GM19397 (cell line): ENCODE measurements around the gene TRIM66.

Source experiments
- ATAC-seq: cut with Tn5 transposase; IDR thresholded peaks from one replicate; pipeline ENCODE4 v1.9.1; 2021; ENCODE audit warnings: mild to moderate bottlenecking, moderate library complexity; ENCODE audit not compliant: unreplicated experiment

The TRIM66 gene, protein sequence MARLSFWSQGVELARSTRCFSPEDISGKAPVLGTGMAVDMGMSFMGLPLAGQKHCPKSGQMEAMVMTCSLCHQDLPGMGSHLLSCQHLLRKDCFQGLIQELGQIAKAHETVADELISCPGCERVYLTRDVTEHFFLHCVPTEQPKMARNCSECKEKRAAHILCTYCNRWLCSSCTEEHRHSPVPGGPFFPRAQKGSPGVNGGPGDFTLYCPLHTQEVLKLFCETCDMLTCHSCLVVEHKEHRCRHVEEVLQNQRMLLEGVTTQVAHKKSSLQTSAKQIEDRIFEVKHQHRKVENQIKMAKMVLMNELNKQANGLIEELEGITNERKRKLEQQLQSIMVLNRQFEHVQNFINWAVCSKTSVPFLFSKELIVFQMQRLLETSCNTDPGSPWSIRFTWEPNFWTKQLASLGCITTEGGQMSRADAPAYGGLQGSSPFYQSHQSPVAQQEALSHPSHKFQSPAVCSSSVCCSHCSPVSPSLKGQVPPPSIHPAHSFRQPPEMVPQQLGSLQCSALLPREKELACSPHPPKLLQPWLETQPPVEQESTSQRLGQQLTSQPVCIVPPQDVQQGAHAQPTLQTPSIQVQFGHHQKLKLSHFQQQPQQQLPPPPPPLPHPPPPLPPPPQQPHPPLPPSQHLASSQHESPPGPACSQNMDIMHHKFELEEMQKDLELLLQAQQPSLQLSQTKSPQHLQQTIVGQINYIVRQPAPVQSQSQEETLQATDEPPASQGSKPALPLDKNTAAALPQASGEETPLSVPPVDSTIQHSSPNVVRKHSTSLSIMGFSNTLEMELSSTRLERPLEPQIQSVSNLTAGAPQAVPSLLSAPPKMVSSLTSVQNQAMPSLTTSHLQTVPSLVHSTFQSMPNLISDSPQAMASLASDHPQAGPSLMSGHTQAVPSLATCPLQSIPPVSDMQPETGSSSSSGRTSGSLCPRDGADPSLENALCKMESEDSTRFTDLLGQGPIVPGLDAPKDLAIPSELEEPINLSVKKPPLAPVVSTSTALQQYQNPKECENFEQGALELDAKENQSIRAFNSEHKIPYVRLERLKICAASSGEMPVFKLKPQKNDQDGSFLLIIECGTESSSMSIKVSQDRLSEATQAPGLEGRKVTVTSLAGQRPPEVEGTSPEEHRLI (N-terminal part only)

DNA sequence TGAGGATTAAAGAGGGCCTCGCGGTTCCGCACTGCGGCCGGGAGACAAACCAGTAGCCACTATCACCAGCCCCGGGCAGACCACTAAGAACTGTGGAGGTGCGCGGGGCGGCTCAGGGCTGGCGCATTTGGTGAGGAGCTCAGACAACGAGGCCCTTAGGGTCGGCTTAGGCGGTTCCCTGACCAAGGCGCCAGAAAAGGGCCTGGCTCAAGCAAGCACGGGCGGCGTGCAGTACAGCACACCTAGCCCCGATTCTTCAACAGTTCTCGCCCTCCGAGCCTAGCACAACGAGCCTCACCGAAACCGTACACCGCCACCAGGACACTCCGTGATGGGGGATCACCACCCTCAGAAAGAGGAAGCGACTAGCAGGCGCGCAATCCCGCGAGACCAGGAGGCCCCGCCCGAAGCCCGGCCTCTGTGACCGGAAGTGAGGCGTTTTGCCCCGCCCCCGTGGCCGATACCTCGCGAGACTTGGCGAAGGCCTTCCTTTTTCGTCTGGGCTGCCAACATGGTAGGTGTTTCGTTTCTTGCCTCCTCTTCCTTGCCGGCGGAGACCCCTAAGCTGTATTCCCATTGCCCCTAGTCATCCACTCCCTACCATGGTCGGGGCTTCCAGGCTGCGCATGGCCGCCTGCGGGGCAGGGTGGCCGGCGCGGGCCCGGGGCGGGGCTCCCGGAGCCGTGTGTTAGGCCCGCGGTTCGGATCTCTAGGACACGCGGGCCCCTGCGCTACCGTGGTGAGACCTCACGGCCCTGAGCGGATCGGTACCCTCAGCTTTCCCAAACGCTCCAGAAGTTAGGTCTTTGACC is at the start of gene TRIM66, which contains the start of gene RPL27A:
TRIM66 (minus strand) TSS at position 363 of the 812 bp plus-strand sequence. CDS start 10,391 bp downstream, outside the sequence.
RPL27A (plus strand) TSS at position 490 of the 812 bp plus-strand sequence; CDS start at position 512, 22 bp downstream.
- ATAC-seq: peak; percentile 93

- no peak for ATAC-seq
Observed at GRCh38 chr11:8731647-8732323, 49.3 kb upstream of the TRIM66 start.

- no peak for ATAC-seq
Observed at GRCh38 chr11:8730697-8731020, 48.2 kb upstream of the TRIM66 start.

DNA sequence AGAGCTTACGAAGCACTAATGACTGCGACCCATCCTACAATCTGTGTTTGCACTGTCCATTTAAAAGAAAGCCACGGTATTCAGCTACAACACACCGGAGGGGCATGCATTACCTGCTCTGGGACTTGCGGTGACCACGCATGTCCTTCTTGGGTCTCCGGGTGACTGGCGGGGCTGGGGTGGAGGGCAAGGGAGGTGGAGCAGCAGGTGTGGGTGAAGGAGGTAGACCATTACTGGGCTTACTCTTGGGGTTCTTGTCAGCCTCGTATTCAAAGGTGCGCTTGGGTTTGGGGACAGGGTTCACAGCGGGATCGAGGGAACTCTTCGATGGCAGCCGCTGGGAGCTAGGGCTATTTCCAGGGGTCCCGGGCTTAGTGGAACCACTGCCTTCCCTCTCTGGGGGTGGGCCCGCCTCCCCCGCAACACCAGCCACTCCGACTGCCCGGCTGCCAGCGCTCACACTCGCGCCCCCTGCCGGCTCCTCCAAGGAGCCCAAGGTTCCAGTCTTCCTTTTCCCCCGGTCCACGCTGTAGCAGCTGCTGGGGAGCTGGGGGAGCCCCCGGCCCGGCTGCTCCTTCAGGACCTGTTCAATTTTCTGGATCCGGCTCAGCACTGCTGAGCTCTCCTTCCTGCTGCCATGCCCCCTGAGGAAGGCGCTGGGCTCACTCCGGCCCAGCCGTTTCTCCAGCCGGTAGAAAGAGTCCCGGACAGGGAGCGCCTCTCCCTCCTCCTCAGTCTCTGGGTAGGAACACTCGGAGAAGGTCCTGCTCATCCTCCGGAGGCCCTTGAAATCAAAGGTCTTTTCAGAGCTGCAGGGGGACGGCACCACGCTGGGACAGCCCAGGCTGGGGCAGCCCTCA is 47.6 kb upstream of the TRIM66 start:
- no peak for ATAC-seq

DNA sequence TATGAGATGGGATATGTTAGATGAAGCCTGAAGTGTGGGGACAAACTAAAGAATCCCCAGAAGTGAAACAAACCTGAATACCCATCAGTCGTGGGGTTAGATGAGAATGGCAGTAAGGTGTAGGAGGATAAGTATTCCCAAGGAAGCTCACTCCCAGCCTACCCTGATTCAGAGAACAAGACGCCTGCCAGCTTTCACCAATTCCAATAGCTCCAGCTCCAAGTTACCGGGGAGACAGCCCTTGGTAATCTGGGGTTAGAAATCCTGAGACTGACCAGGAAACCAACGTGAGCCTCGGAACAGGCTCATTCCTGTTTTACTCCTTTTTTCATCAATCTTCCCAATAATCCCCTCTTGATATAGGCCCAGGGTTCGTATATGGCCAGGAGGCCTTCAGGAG is 46.6 kb upstream of the TRIM66 start:
- ATAC-seq: no peak

GRCh38 chr11:8728563-8728962 is 46.1 kb upstream of the TRIM66 start:
- ATAC-seq: no peak

DNA sequence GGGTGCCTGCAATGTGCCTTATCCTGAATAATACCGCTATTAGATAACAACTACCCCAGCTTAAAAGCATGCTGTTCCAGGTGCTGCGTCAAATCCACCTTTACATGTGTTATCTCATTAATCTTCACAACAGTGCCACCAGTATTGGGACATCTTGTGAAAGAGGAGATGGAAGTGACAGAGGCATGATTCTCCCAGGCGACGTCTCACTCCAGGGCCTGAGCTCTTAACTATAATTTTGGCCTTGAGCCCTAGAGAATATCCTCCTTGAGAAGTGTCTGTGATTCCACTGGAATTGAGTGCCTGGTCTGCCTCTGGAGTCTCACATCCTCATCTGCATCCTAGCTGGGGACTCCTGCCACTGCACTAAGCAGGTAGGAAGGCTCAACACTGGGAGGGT is 43.9 kb upstream of the TRIM66 start:
- no peak for ATAC-seq

GRCh38 chr11:8724682-8725081 is 42.2 kb upstream of the TRIM66 start:
- no peak for ATAC-seq

DNA sequence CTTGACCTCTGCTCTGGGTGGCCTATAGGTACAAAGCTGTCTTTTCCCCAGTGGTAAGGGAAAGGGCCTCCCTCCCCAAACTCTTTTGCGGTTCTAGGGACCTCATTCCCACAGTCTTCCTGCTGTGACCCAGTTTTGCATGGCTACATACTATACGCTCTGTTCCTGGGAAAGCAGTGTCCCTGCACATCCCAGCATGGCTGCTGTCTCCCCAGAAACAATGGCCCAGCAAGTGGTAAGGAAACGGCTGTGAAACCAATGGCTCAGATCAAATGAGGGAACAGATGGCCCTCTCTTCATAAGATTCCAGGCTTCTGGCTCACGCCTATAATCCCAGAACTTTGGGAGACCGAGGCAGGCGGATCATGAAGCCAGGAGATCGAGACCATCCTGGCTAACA is 41.2 kb upstream of the TRIM66 start:
- ATAC-seq: no peak

DNA sequence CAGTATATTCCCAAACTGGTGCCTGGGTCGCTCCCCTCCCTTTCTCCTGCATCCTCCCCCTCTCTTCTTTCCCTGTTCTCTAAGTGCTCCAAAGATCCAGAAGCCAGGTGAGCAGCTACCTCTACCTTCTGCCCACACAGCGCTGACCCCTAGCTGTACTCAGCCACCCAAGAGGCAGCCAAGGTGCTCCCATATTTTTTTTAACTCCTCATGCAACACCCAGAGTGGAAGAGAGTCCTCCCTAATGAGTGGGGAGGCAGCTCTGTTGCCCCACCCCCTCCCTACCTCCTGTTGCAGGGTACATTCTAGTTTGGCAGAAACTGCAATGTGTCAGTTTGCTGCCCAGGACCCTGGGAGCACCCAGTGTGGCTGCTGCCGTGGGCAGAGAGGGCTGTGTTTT is 40.3 kb upstream of the TRIM66 start:
- ATAC-seq: no peak

DNA sequence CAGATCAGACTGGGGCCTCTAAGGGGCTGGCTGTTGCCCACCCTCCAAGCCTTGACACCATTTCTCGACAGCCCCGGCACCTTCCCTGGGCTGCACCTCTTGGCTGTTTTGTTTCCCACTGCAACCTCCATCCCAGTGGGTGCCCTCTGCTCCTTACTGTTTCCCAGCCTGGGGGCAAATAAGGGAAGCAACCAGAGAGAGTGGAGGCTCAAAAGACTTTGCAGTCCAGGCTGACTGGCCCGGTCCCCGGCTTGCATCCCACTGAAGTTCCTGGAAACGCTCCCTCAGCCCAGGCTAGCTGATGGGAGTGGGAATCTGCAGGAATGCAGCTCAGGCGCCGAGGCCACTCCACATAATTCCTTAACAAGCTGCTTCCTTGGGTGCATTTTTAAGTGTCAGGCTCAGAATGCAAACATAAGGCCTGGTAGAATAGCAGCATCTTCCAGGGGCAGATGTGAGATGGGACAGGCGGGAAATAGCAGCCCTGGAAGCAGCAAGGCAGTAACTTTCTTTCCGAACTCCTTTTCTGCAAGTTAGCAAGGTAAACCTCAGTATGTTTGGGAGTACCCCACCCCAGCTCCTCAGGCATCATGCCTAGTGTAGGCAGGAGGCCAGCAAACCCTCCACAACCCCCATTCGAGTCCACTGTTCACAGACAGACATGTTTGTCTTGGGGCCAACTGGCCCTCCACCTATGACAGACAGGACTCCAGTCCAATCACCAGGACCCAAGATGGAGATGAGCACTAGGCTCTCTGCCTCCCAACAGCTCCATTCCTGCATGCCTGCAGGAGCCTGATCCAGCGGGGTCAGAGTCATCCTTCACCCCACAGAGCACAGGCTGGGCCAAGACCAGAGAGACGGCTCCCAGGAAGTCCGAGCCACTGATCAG is 39.4 kb upstream of the TRIM66 start:
- ATAC-seq: no peak

GRCh38 chr11:8720868-8721608 is 38.6 kb upstream of the TRIM66 start:
- ATAC-seq: no peak

DNA sequence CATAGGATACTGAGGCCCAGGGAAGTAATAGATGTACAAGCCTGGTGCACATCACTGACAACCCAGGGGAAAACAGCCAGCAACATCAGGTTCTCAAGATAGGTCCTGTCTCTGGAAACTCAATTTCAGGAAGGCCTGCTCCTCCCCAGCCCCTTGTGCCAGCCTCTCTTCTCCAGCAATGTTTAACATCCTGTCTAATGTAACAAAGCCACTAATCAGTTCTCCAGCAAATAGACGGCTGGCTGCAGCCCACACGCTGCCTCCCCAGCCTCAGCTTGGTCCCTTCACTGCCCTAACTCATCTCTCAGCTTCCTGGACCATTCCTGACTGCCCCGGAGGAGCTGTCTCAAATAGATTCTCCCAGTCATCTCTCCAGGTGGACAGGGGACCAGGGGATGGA is 37.9 kb upstream of the TRIM66 start:
- ATAC-seq: no peak

- ATAC-seq: no peak
Observed at GRCh38 chr11:8719721-8720120, 37.3 kb upstream of the TRIM66 start.

DNA sequence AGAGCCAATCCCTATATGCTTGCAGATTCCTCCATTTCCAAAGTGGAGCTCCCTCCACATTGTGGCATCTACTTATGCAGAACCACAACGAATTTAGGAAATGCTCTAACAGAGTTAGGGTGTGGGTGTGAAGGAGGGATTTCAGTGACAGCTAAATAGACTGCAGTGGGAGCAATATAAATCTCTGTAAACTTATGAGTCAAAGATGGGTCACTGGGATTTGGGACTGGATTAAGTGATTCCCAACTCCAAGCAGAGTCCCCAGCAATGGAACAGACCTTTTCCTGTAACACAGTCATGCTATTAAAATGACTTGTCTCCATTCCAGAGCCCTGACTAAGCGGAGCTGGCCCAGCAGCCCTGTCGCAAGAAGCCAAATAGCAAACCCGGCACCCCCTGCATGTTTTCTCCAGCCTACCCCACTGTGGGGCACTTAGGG is 36.8 kb upstream of the TRIM66 start:
- no peak for ATAC-seq

- no peak for ATAC-seq
Observed at GRCh38 chr11:8717876-8718753, 35.6 kb upstream of the TRIM66 start.

GRCh38 chr11:8717544-8717875 is 35.0 kb upstream of the TRIM66 start:
- no peak for ATAC-seq
